Stimulated activated memory B cell treated with anti-CD40 and anti-IgM and Interleukin-4, amounts not matched to agents 10 μg/mL and 1 μg/mL and 100 μg/mL, for 72 hours (primary cell): Measurements from ENCODE around the gene RTN4.

ENCODE experiments used
- ATAC-seq: fragments of 150-1000 bp; cut with Tn5 transposase; 2 replicates; pipeline ENCODE4 v1.10.0; 2021
- H3K27ac Mint-ChIP-seq: one replicate; pipeline ENCODE4 v1.8.0; 2022; ENCODE audit warnings: mild to moderate bottlenecking, mixed read lengths
- H3K27me3 Mint-ChIP-seq: one replicate; pipeline ENCODE4 v1.8.0; 2022; ENCODE audit warnings: mixed read lengths
- H3K36me3 Mint-ChIP-seq: one replicate; pipeline ENCODE4 v1.8.0; 2022; ENCODE audit warnings: mixed read lengths
- H3K4me1 Mint-ChIP-seq: one replicate; pipeline ENCODE4 v1.8.0; 2022; ENCODE audit warnings: mixed read lengths
- H3K4me3 Mint-ChIP-seq: one replicate; pipeline ENCODE4 v1.8.0; 2022; ENCODE audit warnings: mild to moderate bottlenecking, moderate library complexity, mixed read lengths
- H3K9me3 Mint-ChIP-seq: one replicate; pipeline ENCODE4 v1.8.0; 2022; ENCODE audit warnings: mixed read lengths

The RTN4 gene

DNA sequence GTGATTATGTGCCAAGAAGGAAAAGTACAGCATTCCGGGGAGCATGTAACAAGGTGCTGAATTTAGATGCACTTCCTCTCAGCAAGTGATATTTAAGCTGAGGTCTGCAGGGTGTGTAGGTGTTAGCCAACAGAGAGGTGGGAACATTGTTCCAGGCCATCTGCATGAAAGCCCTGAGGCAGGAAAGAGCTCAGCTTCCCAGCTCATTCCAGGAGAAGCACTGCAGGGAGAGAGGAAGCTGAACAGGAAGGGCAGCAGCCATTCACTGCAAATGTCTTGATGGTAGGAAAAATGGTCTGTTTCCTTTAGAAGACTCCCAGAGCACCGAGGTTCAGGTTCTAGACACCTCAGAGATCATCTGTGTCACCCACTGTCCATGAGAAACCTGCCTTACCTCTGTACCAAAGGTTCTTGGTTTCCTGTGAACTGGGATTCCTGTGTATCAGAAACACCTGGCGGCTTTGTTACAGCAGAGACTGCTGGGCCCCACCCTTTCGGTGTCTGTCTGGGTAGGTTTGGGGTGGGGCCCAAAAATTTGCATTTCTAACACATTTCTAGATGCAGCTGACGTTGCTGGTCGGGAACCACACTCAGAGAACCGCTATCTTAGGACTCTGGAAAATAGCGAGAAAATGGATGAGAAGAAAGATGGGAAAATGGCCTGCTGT is 84.0 kb downstream of the RTN4 start:
- Mint-ChIP-seq H3K9me3 (peaks cover 5% of the 10 kb centered on the region), H3K27ac (peak overlapping the region; percentile 45), H3K4me3 (no peak overlapping the region), H3K27me3 (no peaks in the 10 kb centered on the region), H3K36me3 (peaks cover 37% of the 10 kb centered on the region), H3K4me1 (peaks cover 7% of the 10 kb centered on the region)
- ATAC-seq = peak; percentile 27

DNA sequence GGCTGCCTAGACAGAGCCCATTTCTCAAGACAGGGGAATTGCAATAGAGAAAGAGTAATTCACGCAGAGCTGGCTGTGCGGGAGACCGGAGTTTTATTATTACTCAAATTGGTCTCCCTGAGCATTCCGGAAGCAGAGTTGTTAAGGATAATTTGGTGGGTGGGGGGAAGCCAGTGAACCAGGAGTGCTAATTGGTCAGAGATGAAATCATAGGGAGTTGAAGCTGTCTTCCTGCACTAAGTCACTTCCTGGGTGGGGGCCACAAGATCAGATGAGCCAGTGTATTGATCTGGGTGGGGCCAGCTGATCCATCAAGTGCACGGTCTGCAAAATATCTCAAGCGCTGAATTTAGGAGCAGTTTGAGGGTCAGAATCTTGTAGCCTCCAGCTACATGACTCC is 84.8 kb downstream of the RTN4 start:
- H3K9me3 Mint-ChIP-seq = peaks cover 5% of the 10 kb centered on the region
- H3K36me3 Mint-ChIP-seq = peaks cover 42% of the 10 kb centered on the region
- no peak overlapping the region for H3K4me3 Mint-ChIP-seq
- peaks cover 7% of the 10 kb centered on the region for H3K4me1 Mint-ChIP-seq
- no peaks in the 10 kb centered on the region for H3K27me3 Mint-ChIP-seq
- no peak overlapping the region for H3K27ac Mint-ChIP-seq
- no peak for ATAC-seq

DNA sequence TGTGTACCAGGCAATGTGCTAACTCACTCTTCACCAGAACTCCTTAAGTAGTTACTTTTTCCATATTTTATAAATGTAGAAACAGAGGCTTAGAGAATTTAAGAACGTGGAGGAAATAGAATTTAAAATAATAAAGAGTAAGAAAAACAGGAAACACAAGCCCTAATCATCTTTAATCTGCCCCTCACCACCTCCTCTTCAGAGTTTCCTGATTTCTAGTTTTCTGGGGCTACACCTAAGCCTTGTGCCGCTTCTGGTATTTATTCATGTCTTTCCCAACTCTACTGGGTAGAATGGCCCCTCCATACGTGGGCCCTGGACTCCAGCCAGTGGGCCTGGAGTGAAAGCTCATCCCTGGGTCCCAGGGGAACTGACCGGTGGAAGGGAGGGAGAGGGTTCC is 85.4 kb downstream of the RTN4 start:
- no peak overlapping the region for H3K4me3 Mint-ChIP-seq
- no peaks in the 10 kb centered on the region for H3K27me3 Mint-ChIP-seq
- H3K36me3 Mint-ChIP-seq = peaks cover 48% of the 10 kb centered on the region
- peaks cover 5% of the 10 kb centered on the region for H3K9me3 Mint-ChIP-seq
- peaks cover 7% of the 10 kb centered on the region for H3K4me1 Mint-ChIP-seq
- ATAC-seq = no peak
- H3K27ac Mint-ChIP-seq = no peak overlapping the region

DNA sequence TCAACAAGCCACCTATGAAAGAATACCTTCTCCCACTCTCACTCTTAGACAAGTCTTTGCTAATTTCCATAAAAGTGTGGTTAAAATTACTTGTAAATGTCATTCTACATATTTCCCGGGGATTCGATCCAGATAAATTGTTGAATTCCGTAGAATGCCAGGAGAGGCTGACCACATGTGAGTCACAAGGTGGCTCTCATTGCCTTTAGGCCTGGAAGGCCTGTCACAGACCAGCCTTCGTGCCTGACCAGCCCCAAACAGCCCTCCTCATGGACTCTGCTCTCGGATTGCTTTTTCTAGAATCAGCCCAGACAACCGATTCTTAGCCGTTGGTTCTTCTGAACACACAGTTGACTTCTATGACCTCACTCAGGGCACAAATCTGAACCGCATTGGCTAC is 86.0 kb downstream of the RTN4 start:
- Mint-ChIP-seq H3K27ac (no peak overlapping the region), H3K4me3 (no peak overlapping the region), H3K4me1 (peaks cover 7% of the 10 kb centered on the region), H3K9me3 (peaks cover 5% of the 10 kb centered on the region), H3K36me3 (peaks cover 45% of the 10 kb centered on the region), H3K27me3 (no peaks in the 10 kb centered on the region)
- ATAC-seq = no peak

DNA sequence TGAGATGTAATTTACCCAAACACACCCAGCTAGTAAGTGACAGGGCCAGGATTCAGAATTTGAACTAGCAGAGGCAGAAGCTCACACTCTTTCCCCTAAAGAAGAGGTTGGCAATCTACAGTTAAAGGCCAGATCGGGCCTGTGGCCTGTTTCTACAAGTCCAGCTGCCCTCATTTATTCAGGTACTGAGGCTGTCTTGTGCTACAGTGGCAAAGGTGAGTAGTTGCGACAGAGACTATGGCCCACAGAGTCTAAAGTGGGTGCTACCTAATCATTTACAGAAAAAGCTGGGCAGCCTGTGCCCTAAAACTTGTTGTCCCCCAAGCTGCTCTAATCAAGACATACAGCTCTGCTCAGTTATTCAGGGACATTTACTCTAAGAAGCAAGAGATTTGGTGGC is 86.8 kb downstream of the RTN4 start:
- H3K4me3 Mint-ChIP-seq = no peak overlapping the region
- no peak overlapping the region for H3K27ac Mint-ChIP-seq
- peaks cover 39% of the 10 kb centered on the region for H3K36me3 Mint-ChIP-seq
- H3K4me1 Mint-ChIP-seq = peaks cover 14% of the 10 kb centered on the region
- ATAC-seq = no peak
- H3K9me3 Mint-ChIP-seq = peaks cover 5% of the 10 kb centered on the region
- no peaks in the 10 kb centered on the region for H3K27me3 Mint-ChIP-seq

DNA sequence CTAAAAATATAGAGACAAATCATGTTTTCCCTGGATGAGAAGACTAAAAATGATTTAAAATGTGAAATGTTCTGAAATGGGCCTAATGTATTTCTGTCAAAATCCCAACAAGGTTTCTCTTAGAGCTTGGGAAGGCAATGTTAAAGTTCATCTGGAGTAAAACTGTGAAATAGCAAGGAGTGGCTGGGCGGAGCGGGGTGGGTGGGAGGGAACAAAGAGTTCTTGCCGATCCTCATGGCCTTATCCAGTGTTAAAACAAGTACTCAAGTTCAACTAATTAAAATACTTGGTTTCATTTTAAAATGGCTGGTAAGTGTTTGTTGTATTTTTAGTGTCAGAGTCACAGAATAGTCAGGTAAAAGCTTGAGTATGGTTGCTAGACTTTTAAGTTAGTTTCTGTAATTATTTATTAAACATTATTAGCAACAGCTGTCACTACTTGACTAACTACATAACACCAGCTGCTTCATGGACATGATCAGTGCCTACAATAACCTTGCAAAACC is 87.3 kb downstream of the RTN4 start:
- Mint-ChIP-seq H3K27me3 (no peaks in the 10 kb centered on the region), H3K4me1 (peaks cover 14% of the 10 kb centered on the region), H3K4me3 (no peak overlapping the region), H3K27ac (no peak overlapping the region), H3K36me3 (peaks cover 34% of the 10 kb centered on the region), H3K9me3 (peaks cover 5% of the 10 kb centered on the region)
- ATAC-seq = no peak

DNA sequence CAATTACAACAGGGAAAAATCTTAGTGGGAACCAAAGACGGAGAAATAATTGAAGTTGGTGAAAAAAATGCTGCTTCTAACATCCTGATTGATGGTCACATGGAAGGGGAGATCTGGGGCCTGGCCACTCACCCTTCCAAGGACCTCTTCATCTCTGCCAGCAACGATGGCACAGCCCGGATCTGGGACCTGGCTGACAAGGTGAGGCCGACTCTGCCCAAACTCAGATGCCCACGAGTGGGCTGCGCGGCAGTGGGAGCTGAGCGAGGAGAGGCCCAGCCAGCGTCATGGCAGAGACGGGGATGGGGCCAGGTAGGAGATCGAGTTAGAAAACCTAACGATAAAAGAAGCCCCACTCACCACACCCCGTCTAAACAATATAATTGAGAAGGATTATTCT is 87.7 kb downstream of the RTN4 start:
- no peak for ATAC-seq
- Mint-ChIP-seq H3K9me3 (peaks cover 5% of the 10 kb centered on the region), H3K4me3 (no peak overlapping the region), H3K27me3 (no peaks in the 10 kb centered on the region), H3K36me3 (peaks cover 31% of the 10 kb centered on the region), H3K4me1 (peaks cover 14% of the 10 kb centered on the region), H3K27ac (no peak overlapping the region)

DNA sequence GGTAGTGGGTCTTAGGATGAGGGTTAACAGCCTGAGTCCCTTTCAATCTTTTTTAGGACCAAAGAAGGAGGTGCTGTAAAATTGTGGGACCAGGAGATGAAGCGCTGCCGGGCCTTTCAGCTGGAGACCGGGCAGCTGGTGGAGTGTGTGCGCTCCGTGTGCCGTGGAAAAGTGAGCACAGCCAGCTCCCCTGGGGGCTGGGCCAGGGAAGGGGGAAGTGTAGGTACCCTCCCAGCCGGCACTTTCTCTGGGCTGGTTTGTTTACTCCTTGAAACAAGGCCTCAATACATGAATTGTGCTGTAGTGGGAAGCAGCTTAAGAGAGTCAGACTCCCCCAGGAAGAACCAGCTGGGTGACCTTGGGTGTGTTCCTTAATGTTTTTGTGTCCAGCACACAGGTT is 90.1 kb downstream of the RTN4 start:
- no peak overlapping the region for H3K27ac Mint-ChIP-seq
- H3K27me3 Mint-ChIP-seq = no peaks in the 10 kb centered on the region
- H3K4me3 Mint-ChIP-seq = no peak overlapping the region
- ATAC-seq = no peak
- peaks cover 7% of the 10 kb centered on the region for H3K4me1 Mint-ChIP-seq
- H3K36me3 Mint-ChIP-seq = peaks cover 20% of the 10 kb centered on the region
- no peaks in the 10 kb centered on the region for H3K9me3 Mint-ChIP-seq

DNA sequence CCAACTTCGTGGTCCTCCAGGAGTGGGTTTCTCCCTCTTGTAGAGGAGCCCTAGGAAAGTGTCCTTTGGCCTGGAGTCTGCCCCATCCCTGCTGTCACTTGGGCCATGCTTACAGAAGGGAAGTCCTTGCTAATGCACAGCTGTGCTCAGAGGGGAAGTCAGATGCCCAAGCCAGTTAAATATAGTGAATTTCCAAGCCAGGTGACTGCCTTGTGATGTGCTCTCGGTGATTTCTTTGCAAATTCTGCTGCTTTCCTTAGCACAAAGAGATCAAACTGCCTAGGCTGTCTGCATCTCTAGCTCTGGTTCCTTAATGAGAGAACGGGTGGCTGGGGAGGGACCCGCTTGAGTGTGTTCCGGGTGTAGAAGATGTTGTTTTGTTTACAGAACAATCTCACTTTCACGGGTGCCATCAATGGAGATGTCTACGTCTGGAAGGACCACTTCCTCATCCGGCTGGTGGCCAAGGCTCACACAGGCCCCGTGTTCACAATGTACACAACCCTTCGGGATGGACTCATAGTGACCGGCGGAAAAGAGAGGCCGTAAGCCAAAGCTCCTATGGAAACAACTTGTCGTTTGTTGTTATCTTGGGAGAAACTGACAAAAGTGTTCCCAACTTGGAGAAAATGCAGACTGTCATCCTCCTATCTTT is 91.4 kb downstream of the RTN4 start:
- Mint-ChIP-seq H3K27me3 (no peaks in the 10 kb centered on the region), H3K4me3 (no peak overlapping the region), H3K4me1 (peaks cover 7% of the 10 kb centered on the region), H3K36me3 (peaks cover 20% of the 10 kb centered on the region), H3K9me3 (no peaks in the 10 kb centered on the region), H3K27ac (peak overlapping the region; percentile 41)
- no peak for ATAC-seq

DNA sequence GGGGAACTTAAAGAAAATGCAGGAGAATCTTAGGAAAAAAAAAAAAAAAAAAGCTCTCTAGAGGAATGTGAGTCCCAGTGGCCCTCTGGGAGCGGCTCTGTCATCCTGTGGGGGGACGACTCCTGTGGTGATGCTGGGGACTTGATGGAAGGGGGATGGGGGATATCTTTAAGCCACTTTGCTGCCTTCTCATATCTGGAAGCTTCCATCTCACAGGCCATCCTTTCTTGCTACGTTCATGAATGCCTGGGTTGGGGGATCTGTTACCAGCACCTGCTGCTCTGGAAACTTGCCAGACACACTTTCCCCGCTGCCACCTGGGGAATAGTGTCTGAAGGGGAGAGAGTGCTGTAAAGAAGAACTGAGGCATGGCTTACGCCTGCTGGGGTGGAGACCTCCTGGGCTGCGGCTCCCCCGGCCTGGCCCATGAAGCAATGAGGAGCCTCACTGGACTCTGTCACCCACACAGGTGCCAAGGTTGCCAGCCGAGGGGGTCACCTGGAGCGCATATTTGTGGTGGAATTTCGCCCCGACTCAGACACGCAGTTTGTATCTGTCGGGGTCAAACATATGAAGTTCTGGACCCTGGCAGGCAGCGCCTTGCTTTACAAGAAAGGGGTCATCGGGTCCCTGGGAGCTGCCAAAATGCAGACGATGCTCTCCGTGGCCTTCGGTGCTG is 92.8 kb downstream of the RTN4 start:
- Mint-ChIP-seq H3K27ac (no peak overlapping the region), H3K27me3 (no peaks in the 10 kb centered on the region)

DNA sequence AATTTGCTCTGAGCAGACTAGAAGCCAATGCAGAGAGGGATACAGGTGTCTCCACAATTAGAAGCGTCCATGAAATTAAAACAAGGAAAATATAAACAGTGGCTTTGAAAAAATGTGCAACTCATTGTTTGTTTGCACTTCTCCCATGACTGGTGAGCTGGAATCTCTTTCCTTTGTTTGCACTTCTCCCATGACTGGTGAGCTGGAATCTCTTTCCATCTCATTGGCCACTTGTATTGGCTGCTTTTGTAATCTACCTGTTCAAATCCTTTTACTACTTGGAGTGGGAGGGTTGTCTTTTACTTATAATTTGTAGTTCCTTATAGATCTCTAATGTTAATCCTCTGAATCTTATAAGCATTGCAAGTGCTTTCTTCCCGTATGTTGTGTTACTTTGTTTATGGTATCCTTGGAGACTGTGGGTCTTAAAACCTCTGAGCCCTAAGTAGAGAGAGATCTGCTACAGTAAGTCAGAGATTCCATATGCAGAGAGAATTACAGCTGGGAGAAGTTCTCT is 94.1 kb downstream of the RTN4 start:
- Mint-ChIP-seq H3K36me3 (peaks cover 21% of the 10 kb centered on the region), H3K27ac (no peak overlapping the region), H3K4me3 (no peak overlapping the region), H3K9me3 (no peaks in the 10 kb centered on the region), H3K4me1 (peaks cover 7% of the 10 kb centered on the region), H3K27me3 (no peaks in the 10 kb centered on the region)
- no peak for ATAC-seq

More for the DNA sequence above, 92.8 kb downstream of the RTN4 start:
- Mint-ChIP-seq H3K36me3 (peaks cover 22% of the 10 kb centered on the region), H3K9me3 (no peaks in the 10 kb centered on the region), H3K4me3 (no peak overlapping the region), H3K4me1 (peaks cover 7% of the 10 kb centered on the region)
- ATAC-seq = no peak

DNA sequence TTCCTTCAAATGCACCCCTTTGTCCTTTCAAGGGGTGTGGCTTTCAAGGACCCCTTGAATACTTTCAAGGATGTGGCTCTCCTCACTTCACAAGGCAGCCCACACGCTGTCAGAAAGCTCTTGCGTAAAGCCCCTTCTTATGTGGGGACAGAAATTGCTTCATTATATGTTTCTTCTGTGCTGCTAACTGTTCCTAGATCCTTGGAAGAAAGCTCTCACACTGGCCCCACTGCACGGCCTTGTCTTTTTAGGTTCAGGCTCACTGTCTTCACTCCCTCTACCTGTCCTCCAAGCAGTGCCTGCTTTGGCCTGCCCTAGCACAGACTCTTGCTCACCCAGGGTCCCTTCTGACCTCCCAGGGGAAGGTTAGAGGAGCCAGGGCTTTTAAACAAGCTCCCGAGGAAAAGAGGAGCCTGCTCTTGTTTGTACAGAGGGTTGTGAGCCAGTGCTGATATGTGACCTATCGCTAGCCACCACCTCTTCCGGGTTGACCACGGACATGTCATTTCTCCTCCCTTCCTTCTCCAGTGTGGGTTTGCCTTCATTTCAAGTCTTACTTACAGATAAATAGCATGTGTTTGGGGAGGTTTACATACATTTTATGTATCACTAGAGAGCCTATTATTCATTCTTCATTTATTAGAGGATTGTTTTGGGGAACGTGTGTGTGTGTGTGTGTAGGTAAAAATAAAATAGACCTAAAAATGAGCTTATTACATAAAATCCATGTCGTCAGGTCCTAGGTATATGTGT is 94.7 kb downstream of the RTN4 start:
- no peaks in the 10 kb centered on the region for H3K9me3 Mint-ChIP-seq
- H3K36me3 Mint-ChIP-seq = peaks cover 21% of the 10 kb centered on the region
- no peak overlapping the region for H3K4me3 Mint-ChIP-seq
- no peaks in the 10 kb centered on the region for H3K27me3 Mint-ChIP-seq
- no peak overlapping the region for H3K27ac Mint-ChIP-seq
- peaks cover 7% of the 10 kb centered on the region for H3K4me1 Mint-ChIP-seq
- no peak for ATAC-seq

DNA sequence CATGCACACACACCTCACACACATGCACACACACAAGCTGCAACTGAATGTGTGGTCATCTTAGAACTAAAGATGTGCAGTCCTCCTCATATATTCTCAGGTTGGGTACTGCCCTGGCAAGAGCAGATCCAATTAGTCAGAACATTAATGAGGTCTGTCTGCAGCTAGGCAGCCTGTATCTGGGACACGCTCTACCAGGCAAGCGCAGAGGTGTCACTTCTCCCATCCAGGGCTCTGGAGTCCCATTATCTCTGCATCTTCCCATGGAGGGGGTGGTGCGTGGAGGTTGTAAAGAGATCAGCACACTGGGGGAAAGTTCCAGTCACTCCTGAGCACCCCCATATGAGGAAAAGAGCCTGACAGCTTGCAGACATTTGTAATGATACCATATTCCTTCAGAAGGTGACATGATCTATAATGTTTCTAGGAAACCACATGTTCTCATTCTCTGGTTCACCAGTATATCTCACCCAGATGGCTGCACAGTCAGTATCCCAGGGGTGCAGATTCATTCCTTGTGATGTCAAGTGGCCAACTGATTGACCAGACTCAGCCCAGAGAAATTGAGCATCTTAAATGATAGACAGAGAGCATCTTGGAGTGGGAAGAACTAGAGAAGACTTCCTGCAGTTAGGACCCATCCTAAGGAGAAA is 95.4 kb downstream of the RTN4 start:
- Mint-ChIP-seq H3K9me3 (no peaks in the 10 kb centered on the region), H3K36me3 (peaks cover 14% of the 10 kb centered on the region), H3K27me3 (no peaks in the 10 kb centered on the region), H3K27ac (no peak overlapping the region), H3K4me3 (no peak overlapping the region), H3K4me1 (peaks cover 7% of the 10 kb centered on the region)
- ATAC-seq = no peak

DNA sequence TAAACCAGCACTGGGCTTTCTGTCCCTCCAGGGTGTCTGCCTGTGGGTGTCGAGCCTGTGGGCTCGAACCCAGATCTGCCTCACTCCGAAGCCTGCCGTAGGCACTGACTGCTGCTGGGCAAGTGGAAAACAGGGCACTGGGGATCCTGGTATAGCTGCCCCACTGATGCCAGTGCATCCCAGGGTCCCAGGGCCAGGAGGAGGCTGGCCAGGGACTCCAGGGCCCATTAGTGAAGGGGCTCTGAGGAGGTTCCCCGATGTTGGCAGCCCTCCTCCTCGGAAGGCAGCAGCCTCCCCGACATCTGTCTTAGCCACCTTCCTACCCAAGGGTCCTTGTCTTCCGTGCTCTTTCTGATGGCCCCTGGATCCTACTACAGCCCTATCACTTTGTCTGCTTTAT is 96.1 kb downstream of the RTN4 start:
- peaks cover 13% of the 10 kb centered on the region for H3K36me3 Mint-ChIP-seq
- H3K27ac Mint-ChIP-seq = no peak overlapping the region
- H3K4me1 Mint-ChIP-seq = peaks cover 7% of the 10 kb centered on the region
- H3K9me3 Mint-ChIP-seq = no peaks in the 10 kb centered on the region
- H3K4me3 Mint-ChIP-seq = no peak overlapping the region
- H3K27me3 Mint-ChIP-seq = no peaks in the 10 kb centered on the region
- ATAC-seq = no peak
